Activated CD8-positive, alpha-beta memory T cell treated with anti-CD3 and anti-CD28 coated beads, Interleukin-2, amount 10 ng/mL, durations not matched to agents 7 days and 5 days (primary cell): ENCODE results near the gene TSC22D3. TPM values are rescaled to one million over a fixed set of nuclear protein-coding genes. Genes with fewer than 3 reads are reported as not detected.
"Not testable (repeated sequence)": the region's sequence is repeated elsewhere in the genome, so short reads cannot be mapped to it uniquely, and the experiment has no call there.

Experiments used
- ATAC-seq: fragments of 150-1000 bp; cut with Tn5 transposase; one replicate; pipeline ENCODE4 v1.10.0; 2021; ENCODE audit warnings: moderate library complexity
- CTCF ChIA-PET: fragments of 350-600 bp; sonication (Branson Sonifier 250); formaldehyde crosslinking; loops from one replicate; lab custom pipeline; 2021; ENCODE audit warnings: antibody characterized with exemption; lab: Charles Lee
- DNase-seq: peaks from one replicate; pipeline ENCODE4 v3.0.0-alpha.2; 2020
- H3K27ac Mint-ChIP-seq: one replicate; pipeline ENCODE4 v1.8.0; 2021; ENCODE audit warnings: mild to moderate bottlenecking, mixed read lengths
- H3K27me3 Mint-ChIP-seq: one replicate; pipeline ENCODE4 v1.8.0; 2021; ENCODE audit warnings: mixed read lengths
- H3K36me3 Mint-ChIP-seq: one replicate; pipeline ENCODE4 v1.8.0; 2021; ENCODE audit warnings: mild to moderate bottlenecking, mixed read lengths
- H3K4me1 Mint-ChIP-seq: one replicate; pipeline ENCODE4 v1.8.0; 2021; ENCODE audit warnings: mixed read lengths
- H3K4me3 Mint-ChIP-seq: one replicate; pipeline ENCODE4 v1.8.0; 2021; ENCODE audit warnings: mild to moderate bottlenecking, moderate library complexity, mixed read lengths
- H3K9me3 Mint-ChIP-seq: one replicate; pipeline ENCODE4 v1.8.0; 2022; ENCODE audit warnings: low read depth, mixed read lengths
- total RNA-seq, 2 experiments: library from RNA; stranded (reverse); gene quantifications; one replicate each; pipeline ENCODE4 v1.2.3, GENCODE V29; 2021

The TSC22D3 gene
- total RNA-seq, 2 experiments from 2014 or later, result 37.1 to 57.2 TPM

DNA sequence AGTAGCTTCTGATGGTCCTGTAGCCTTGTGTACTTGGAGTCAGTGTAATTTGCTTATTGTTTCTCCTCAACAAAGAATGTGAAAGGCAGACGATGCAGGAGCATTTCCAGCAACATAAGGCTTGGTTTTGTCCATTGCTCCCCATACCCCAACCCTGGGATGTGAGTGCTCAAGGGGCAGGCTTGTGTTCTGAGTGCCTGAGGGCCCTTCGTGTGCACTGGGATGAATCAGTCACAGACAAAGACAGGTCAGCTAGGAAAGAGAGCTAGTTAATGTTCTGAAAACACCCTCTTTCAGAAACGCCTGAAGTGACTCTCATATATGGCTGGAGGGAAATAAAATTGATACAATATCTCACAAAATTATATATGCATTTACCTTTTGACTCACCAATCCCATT lies 88.1 kb downstream of the TSC22D3 start:
- Mint-ChIP-seq H3K9me3 (no peaks in the 10 kb centered on the region), H3K36me3 (no peaks in the 10 kb centered on the region), H3K4me3 (no peak overlapping the region), H3K27me3 (no peaks in the 10 kb centered on the region), H3K4me1 (peaks cover 34% of the 10 kb centered on the region), H3K27ac (no peak overlapping the region)
- DNase-seq (no peak), ATAC-seq (no peak)
- CTCF ChIA-PET, result interaction anchor here (0.9 kb wide), 1 partner anchor 90 kb away, joined by 3 read pairs; the partner anchor contains the start of gene NCBP2L

GRCh38 chrX:107686792-107687191 lies 88.8 kb downstream of the TSC22D3 start:
- no peaks in the 10 kb centered on the region for H3K9me3 Mint-ChIP-seq
- no peak for ATAC-seq
- H3K4me3 Mint-ChIP-seq, result no peak overlapping the region
- peaks cover 39% of the 10 kb centered on the region for H3K4me1 Mint-ChIP-seq
- no peak for DNase-seq
- no peak overlapping the region for H3K27ac Mint-ChIP-seq
- H3K36me3 Mint-ChIP-seq, result no peaks in the 10 kb centered on the region
- CTCF ChIA-PET, result interaction anchor here (0.9 to 1.1 kb wide), 2 partner anchors 14 to 90 kb away, joined by 3 read pairs; partner anchors contain the start of gene NCBP2L
- H3K27me3 Mint-ChIP-seq, result no peaks in the 10 kb centered on the region

GRCh38 chrX:107686026-107686425 lies 89.6 kb downstream of the TSC22D3 start:
- H3K4me1 Mint-ChIP-seq, result peaks cover 39% of the 10 kb centered on the region
- no peak overlapping the region for H3K4me3 Mint-ChIP-seq
- no peak overlapping the region for H3K27ac Mint-ChIP-seq
- H3K27me3 Mint-ChIP-seq, result no peaks in the 10 kb centered on the region
- CTCF ChIA-PET, result interaction anchor here (1.1 kb wide), 1 partner anchor 13 kb away, joined by 3 read pairs; no protein-coding TSS in a partner anchor
- ATAC-seq, result no peak
- DNase-seq, result no peak
- H3K36me3 Mint-ChIP-seq, result no peaks in the 10 kb centered on the region
- H3K9me3 Mint-ChIP-seq, result no peaks in the 10 kb centered on the region

DNA sequence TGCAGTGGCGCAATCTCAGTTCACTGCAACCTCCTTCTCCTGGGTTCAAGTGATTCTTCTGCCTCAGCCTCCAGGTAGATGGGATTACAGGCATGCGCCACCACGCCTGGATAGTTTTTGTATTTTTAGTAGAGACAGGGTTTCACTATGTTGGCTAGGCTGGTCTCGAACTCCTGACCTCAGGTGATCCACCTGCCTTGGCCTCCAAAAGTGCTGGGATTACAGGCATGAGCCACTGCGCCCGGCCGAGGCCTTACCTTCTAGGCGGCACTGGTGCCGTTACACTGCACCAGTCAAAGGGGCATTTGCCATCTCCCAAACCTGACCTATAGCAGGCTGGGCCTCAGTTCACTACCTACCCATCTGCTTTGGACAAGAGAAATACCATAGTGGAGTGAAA lies 90.0 kb downstream of the TSC22D3 start:
- H3K9me3 Mint-ChIP-seq, result not testable (repeated sequence)

DNA sequence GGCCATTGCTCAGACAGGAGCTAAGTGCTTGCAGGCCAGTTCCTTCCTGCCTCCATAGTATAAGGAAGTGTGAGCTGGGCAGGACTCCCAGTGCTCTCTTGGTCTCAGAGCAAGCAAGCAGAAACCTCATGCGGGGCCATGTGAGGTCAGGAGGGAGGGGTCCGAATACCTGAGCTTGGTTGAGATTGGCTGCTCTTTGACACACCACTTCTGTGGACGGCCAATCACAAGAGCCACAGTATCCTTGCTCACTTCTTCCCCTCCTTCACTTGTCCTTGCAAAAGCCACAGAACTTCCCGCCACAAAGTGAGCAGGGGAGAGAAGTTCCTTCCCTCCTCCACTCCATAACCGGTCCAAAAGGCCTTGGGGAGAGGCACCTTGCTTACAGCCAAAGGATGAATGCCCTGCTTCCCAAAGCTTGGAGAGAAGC lies 90.6 kb downstream of the TSC22D3 start:
- Mint-ChIP-seq H3K27me3 (no peaks in the 10 kb centered on the region), H3K36me3 (no peaks in the 10 kb centered on the region), H3K27ac (peak overlapping the region; percentile 65), H3K4me3 (no peak overlapping the region), H3K4me1 (peaks cover 42% of the 10 kb centered on the region), H3K9me3 (no peaks in the 10 kb centered on the region)
- CTCF ChIA-PET, result interaction anchor here (1.1 kb wide), 1 partner anchor 33 kb away, joined by 3 read pairs; no protein-coding TSS in a partner anchor
- ATAC-seq (peak; percentile 78), DNase-seq (peak; percentile 60)

More for the DNA sequence above, 90.0 kb downstream of the TSC22D3 start:
- DNase-seq, H3K4me3 Mint-ChIP-seq, H3K36me3 Mint-ChIP-seq, H3K27me3 Mint-ChIP-seq, CTCF ChIA-PET, H3K27ac Mint-ChIP-seq, ATAC-seq: not testable (repeated sequence)
- peaks cover 39% of the 10 kb centered on the region for H3K4me1 Mint-ChIP-seq

- no peaks in the 10 kb centered on the region for H3K36me3 Mint-ChIP-seq
- no peak overlapping the region for H3K27ac Mint-ChIP-seq
- ATAC-seq, result no peak
- CTCF ChIA-PET, result interaction anchor here (1.1 kb wide), 1 partner anchor 32 kb away, joined by 4 read pairs; no protein-coding TSS in a partner anchor
- no peaks in the 10 kb centered on the region for H3K9me3 Mint-ChIP-seq
- no peaks in the 10 kb centered on the region for H3K27me3 Mint-ChIP-seq
- H3K4me1 Mint-ChIP-seq, result peaks cover 52% of the 10 kb centered on the region
- DNase-seq, result no peak
- no peak overlapping the region for H3K4me3 Mint-ChIP-seq
Measured at GRCh38 chrX:107683931-107684330, 91.7 kb downstream of the TSC22D3 start.

GRCh38 chrX:107683124-107683895 lies 92.3 kb downstream of the TSC22D3 start:
- Mint-ChIP-seq H3K4me1 (peaks cover 59% of the 10 kb centered on the region), H3K27me3 (no peaks in the 10 kb centered on the region), H3K4me3 (no peak overlapping the region), H3K27ac (no peak overlapping the region), H3K36me3 (no peaks in the 10 kb centered on the region), H3K9me3 (no peaks in the 10 kb centered on the region)
- CTCF ChIA-PET, result interaction anchor here (1.1 kb wide), 1 partner anchor 32 kb away, joined by 4 read pairs; no protein-coding TSS in a partner anchor
- ATAC-seq, result no peak
- no peak for DNase-seq

GRCh38 chrX:107682256-107682655 lies 93.3 kb downstream of the TSC22D3 start:
- Mint-ChIP-seq H3K4me3 (no peak overlapping the region), H3K27me3 (no peaks in the 10 kb centered on the region), H3K9me3 (no peaks in the 10 kb centered on the region), H3K36me3 (no peaks in the 10 kb centered on the region), H3K27ac (no peak overlapping the region), H3K4me1 (peaks cover 68% of the 10 kb centered on the region)
- CTCF ChIA-PET, result no interaction called here
- ATAC-seq (no peak), DNase-seq (no peak)

- DNase-seq (peak; percentile 89), ATAC-seq (peak; percentile 56)
- CTCF ChIA-PET, result interaction anchor here (1.3 to 11.8 kb wide), 4 partner anchors 9 to 97 kb away, joined by 3 to 261 read pairs (median 6); partner anchors contain the start of gene NCBP2L
- Mint-ChIP-seq H3K36me3 (no peaks in the 10 kb centered on the region), H3K4me1 (peaks cover 65% of the 10 kb centered on the region), H3K27me3 (no peaks in the 10 kb centered on the region), H3K9me3 (no peaks in the 10 kb centered on the region), H3K27ac (peak overlapping the region; percentile 80), H3K4me3 (no peak overlapping the region)
Measured at GRCh38 chrX:107678957-107679740, 96.4 kb downstream of the TSC22D3 start.

- CTCF ChIA-PET, result interaction anchor here (1.5 to 11.8 kb wide), 3 partner anchors 23 to 99 kb away, joined by 4 to 261 read pairs (median 9); partner anchors contain the start of gene NCBP2L
- Mint-ChIP-seq H3K9me3 (no peaks in the 10 kb centered on the region), H3K36me3 (no peaks in the 10 kb centered on the region), H3K4me3 (no peak overlapping the region), H3K27me3 (no peaks in the 10 kb centered on the region), H3K27ac (peak overlapping the region; percentile 92), H3K4me1 (peaks cover 68% of the 10 kb centered on the region)
- ATAC-seq (no peak), DNase-seq (no peak)
Measured at GRCh38 chrX:107677909-107678308, 97.7 kb downstream of the TSC22D3 start.

- H3K4me3 Mint-ChIP-seq, result peak overlapping the region; percentile 80
- H3K4me1 Mint-ChIP-seq, result peaks cover 70% of the 10 kb centered on the region
- H3K27me3 Mint-ChIP-seq, result no peaks in the 10 kb centered on the region
- H3K9me3 Mint-ChIP-seq, result no peaks in the 10 kb centered on the region
- no peak for ATAC-seq
- CTCF ChIA-PET, result interaction anchor here (1.9 to 11.8 kb wide), 2 partner anchors 39 to 99 kb away, joined by 9 to 261 read pairs; partner anchors contain the start of gene NCBP2L
- H3K36me3 Mint-ChIP-seq, result no peaks in the 10 kb centered on the region
- H3K27ac Mint-ChIP-seq, result peak overlapping the region; percentile 92
- DNase-seq, result no peak
Measured at GRCh38 chrX:107677501-107677901, 98.1 kb downstream of the TSC22D3 start.

DNA sequence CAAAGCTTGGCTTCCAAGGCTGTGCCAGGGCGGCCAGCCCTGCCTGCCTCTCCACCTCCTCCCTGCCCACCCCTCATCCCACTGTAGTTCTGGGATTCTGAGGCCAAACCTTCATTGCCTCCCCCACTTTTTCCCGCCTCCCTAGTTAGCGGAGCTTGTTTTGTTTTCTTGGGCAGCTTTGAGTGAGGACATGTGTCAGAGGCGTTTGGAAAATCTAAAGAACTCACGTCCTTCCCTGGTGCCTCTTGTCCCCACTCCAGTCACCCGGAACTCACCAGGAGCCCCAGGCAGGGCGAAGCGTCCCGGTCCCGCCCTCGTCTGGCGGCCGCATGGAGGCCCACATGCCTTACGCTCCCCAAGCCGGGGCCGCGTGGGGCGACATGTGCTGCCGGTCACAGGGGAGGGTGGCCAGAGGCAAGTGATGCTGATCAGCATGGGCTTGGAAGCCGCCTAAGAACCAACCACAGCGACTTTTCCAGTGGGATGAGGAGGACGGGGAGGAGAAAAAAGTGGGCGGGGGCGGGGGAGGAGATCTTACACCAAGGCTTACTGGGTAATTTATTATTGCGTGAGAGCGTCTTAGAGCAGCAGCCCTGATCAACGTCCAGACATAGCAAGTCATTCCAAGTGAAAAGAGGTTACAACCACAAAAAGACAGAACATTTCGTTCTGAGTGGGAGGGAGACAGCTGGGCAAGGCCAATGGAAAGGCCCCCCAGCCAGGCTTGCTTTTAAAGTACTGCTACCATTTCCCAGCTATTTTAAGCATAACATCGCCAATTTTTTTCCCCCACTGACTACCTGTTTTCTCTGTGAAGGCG lies 98.8 kb downstream of the TSC22D3 start:
- peak; percentile 62 for DNase-seq
- H3K27ac Mint-ChIP-seq, result peak overlapping the region; percentile 92
- no peaks in the 10 kb centered on the region for H3K27me3 Mint-ChIP-seq
- H3K4me1 Mint-ChIP-seq, result peaks cover 67% of the 10 kb centered on the region
- no peaks in the 10 kb centered on the region for H3K36me3 Mint-ChIP-seq
- peak; percentile 28 for ATAC-seq
- CTCF ChIA-PET, result interaction anchor here (1.9 to 11.8 kb wide), 3 partner anchors 40 to 100 kb away, joined by 9 to 261 read pairs (median 69); partner anchors contain the start of genes NCBP2L and TSC22D3
- peak overlapping the region; percentile 80 for H3K4me3 Mint-ChIP-seq
- no peaks in the 10 kb centered on the region for H3K9me3 Mint-ChIP-seq
